ENCODE data around the gene DUOX2.
"Not testable (repeated sequence)": the region's sequence is repeated elsewhere in the genome, so short reads cannot be mapped to it uniquely, and the experiment has no call there.

Gene DUOX2

DNA sequence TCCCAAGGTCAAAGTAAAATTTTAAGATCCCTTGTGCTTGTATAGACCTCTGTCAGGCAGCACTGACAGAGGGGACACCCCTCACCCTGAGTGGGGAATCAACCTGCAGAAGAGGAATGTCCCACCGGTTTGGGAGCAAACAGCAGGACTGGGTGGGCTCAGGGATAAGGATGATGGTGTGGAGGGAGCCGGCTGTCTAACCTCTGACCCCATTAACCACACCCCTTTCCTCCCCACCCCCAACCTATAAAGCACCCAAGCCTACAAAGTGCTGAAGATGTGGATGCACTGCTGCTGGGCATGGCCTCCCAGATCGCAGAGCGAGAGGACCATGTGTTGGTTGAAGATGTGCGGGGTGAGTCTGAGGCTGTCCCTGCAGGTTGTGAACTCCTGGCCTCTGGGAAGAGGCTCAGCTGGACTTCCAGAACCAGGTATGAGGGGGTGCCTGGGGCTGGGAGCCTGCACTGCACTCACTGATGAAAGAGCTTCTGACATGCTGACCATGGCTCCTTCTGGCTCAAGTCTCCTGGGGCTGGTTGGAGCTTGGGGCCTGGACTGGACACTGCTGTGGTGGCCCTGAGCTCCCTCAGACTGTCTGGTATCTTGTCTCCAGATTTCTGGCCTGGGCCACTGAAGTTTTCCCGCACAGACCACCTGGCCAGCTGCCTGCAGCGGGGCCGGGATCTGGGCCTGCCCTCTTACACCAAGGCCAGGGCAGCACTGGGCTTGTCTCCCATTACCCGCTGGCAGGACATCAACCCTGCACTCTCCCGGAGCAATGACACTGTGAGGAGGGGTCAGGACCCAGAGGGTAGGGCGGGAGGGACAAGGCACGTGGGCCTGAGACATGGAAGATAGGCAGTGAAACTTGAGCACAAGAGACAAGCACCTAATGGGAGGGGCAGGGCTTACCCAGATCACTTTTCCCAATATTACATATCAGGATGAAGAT lies 25.1 kb upstream of the DUOX2 start:
- DNase-seq (ENCODE audit: low read depth): no peak

DNA sequence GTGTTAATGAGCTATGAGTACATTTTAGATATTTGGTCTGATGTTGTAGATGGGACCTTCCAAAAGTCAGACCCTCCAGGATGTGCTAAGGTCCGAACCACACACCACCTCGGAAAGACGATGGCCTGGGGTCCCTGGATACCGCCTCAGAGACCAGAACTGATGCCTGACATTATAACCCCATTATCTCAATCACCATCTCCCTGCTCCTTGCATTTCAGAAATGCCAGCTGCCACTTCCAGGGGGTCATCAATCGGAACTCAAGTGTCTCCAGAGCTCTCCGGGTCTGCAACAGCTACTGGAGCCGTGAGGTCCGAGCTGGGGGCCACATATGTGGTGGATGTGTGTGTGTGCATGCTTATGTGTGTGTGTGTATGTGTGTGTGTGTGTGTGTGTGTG lies 23.7 kb upstream of the DUOX2 start:
- DNase-seq (ENCODE audit: low read depth): no peak

DNA sequence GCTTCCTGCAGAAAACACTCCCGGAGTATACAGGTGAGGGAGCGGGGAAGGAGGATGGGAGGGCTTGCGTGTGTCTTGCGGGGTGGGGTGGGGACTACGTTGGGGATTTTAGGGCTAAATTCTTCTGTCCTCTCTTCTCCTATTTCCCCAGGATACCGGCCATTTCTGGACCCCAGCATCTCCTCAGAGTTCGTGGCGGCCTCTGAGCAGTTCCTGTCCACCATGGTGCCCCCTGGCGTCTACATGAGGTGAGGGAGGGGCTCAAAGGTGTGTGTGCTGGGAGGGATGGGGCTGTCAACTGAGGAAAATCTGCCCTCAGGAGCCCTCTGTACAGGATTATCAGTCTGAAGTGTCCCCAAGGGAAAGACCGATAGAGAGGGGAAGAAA lies 22.4 kb upstream of the DUOX2 start:
- no peak for DNase-seq (ENCODE audit: low read depth)

DNA sequence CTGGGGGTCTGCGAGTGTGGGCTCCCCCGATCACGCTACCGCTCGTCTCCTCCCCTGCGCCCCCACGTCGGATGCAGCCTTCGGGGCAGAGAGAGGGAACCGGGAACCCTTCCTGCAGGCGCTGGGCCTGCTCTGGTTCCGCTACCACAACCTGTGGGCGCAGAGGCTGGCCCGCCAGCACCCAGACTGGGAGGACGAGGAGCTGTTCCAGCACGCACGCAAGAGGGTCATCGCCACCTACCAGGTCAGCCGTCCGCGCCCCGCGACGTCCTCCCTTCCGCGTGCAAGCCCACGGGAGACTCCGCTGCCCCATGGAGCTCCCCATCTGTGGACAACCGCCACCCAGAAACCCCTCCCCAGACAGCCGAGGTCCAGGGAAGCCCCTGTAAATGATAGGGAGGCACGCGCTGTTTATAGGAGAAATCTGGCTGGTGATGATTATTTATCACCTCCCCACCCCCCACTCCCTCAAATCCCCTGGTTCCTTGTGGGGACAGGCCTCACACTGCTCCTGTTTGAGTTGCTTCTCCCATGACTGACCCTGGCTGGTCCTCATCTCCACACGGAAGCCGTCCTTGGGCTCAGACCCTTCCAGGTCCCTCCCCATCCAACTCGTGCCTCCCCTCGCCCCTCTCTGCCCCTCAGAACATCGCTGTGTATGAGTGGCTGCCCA lies 21.9 kb upstream of the DUOX2 start:
- DNase-seq (ENCODE audit: low read depth): not testable (repeated sequence)

- DNase-seq (ENCODE audit: low read depth): no peak
Measured at GRCh38 chr15:45134682-45135604, 21.0 kb upstream of the DUOX2 start.

DNA sequence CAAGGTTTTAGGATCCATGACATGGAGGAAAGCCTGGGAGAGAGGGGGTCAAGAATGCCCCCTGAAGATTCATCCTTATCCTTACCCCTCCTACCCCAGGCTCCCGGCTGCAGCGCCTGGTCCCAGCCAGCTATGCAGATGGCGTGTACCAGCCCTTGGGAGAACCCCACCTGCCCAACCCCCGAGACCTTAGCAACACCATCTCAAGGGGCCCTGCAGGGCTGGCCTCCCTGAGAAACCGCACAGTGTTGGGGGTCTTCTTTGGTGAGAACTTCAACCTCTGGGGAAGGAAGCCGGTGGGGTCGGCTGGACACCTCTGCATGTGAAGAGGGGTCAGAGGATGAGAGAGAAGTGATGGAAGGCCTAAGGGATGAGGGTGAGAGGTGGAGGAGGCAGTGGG lies 20.1 kb upstream of the DUOX2 start:
- DNase-seq (ENCODE audit: low read depth): no peak

DNA sequence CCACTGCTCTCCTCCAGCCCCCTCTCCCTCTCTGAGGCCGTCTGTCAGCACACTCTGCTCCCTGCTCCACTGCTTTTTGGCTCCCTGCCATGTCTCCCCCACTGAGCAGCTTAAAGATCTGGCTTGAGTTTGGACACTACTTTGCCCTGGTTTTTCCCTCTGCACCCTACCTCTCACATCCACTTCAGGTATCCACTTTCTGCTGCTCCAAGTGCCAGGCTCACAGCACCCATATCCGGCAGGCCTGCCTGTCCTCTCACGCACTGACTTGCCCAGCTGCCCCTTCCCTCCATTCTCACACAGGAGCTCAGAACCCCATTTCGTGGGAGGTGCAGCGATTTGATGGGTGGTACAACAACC lies 19.6 kb upstream of the DUOX2 start:
- DNase-seq (ENCODE audit: low read depth): no peak

DNA sequence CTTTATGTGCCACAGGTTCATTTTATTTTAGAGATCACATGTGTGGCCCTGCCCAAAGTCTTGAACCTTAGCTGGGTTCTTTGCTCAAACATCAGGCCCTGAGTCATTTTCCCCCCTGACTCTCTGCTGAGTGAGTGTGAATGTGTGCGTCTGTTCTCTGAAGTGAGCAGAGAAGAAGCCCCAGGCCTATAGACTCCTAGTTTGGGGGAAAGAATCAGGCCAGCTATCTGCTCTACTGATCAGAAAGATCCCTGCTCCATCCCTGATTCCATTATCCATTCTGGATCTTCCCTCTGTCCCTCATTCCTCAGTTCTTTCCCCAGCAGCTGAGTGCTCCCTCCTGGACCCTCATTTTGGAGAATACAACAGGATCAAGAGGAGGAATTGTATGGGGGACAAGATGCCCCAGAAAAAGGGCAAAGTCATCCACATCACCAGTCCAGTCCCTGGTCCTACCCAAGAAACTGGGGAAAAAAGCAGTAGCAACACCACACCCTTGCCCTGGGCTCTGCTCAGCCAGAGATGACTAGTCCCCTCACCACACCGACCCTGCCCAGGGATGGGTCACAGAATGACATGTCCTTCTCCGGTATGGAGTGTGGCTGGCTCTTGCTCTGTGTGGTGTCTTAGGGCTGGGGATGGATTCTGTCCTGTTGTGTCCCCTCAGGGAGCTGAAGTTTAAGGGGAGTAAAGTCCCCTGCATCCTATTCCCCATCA lies 19.0 kb upstream of the DUOX2 start:
- no peak for DNase-seq (ENCODE audit: low read depth)

- DNase-seq (ENCODE audit: low read depth): no peak
Measured at GRCh38 chr15:45131510-45131909, 17.5 kb upstream of the DUOX2 start.

GRCh38 chr15:45130291-45131000 lies 16.5 kb upstream of the DUOX2 start:
- DNase-seq (ENCODE audit: low read depth): no peak

DNA sequence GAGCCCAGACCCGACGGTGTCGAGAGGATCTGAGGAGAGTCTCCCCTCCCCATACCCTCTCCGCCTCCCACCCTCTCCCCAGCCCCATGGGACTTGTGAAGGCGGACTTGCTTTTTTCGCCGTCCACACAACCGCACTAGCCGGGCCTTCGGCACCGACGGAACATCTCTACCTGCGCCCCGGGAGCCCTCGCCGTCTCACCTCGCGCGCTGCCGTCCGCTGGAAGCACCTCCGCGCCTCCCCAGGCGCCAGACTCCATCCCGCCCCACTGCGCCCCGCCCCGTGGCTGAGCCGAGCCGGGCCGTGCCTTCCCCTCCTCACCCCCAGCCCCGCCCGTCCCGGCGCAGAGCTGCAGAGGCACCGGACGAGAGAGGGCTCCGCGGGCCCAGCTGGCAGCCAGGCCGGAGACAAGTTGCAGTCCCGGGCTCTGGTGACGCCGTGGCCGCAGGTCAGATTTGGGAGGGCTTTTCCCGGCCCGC lies 15.7 kb upstream of the DUOX2 start, which contains the start of the genes DUOX1 and DUOXA1:
TSS of gene DUOX1 (plus strand) at position 344 of the 479 bp plus-strand sequence. CDS start 1,973 bp downstream, outside the sequence.
TSS of gene DUOXA1 (minus strand) at position 229 of the 479 bp plus-strand sequence. CDS start 6,865 bp downstream, outside the sequence.
- no peak for DNase-seq (ENCODE audit: low read depth)

- DNase-seq (ENCODE audit: low read depth): no peak
Measured at GRCh38 chr15:45128971-45129639, 15.1 kb upstream of the DUOX2 start.

GRCh38 chr15:45126535-45127158 lies 12.7 kb upstream of the DUOX2 start:
- DNase-seq (ENCODE audit: low read depth): no peak

GRCh38 chr15:45123397-45123796 lies 9.4 kb upstream of the DUOX2 start:
- DNase-seq (ENCODE audit: low read depth): no peak

DNA sequence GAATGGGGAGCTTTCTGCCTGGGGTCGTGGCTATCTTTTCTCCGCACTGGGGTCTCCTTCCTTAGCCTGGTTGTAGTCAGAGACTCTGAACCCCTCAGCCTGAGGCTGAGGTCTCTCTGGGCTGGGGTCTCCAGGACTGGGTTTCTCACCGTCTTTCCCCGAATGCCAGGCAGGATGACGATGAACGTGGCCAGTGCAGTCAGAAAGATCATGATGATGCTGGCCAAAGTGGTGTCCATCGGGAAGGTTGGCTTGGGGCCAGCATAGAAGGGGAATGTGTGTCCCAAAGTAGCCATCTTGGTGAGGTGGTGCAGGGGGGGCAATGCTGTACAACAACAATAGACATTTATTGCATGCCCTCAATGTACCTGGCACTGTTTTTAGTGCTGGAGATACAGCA lies 8.7 kb upstream of the DUOX2 start:
- no peak for DNase-seq (ENCODE audit: low read depth)

GRCh38 chr15:45121706-45122417 lies 7.9 kb upstream of the DUOX2 start:
- no peak for DNase-seq (ENCODE audit: low read depth)

DNA sequence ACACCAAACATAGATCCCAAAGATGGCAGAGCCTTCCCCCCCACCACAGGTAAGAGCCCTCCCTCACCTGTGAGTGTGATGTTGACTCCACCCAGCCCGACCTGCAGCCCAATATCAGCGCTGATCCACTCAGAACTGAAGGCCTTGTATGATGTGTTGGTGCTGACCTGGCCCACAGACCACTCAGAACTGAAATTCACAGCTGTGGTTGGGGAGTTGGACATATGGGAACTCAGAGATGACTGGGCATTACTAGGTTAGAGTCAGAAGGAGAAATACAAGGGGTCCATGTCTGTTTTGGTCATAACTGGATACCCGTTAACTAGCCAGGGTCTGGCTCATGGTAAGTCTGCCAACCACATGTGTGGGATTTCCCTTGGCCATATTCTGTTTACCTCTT lies 7.0 kb upstream of the DUOX2 start:
- no peak for DNase-seq (ENCODE audit: low read depth)

GRCh38 chr15:45120081-45120972 lies 6.4 kb upstream of the DUOX2 start:
- DNase-seq (ENCODE audit: low read depth): no peak

All from CMK (cell line).